22Rv1 (cell line): Measurements from ENCODE around the gene DGKD.

Experiments
- H3K27ac ChIP-seq: fragments of 450-650 bp; 2 replicates; pipeline ENCODE4 v1.5.1; 2017
- ZFX ChIP-seq: fragments of 450-650 bp; IDR thresholded peaks from 2 replicates; pipeline ENCODE4 v1.6.1; 2017; ENCODE audit warnings: antibody characterized with exemption, borderline replicate concordance
- TF ChIP-seq, protein P1 (sequence below): fragments of 450-650 bp; IDR thresholded peaks from 2 replicates; pipeline ENCODE4 v1.5.1; 2017; ENCODE audit warnings: mild to moderate bottlenecking

Gene DGKD

DNA sequence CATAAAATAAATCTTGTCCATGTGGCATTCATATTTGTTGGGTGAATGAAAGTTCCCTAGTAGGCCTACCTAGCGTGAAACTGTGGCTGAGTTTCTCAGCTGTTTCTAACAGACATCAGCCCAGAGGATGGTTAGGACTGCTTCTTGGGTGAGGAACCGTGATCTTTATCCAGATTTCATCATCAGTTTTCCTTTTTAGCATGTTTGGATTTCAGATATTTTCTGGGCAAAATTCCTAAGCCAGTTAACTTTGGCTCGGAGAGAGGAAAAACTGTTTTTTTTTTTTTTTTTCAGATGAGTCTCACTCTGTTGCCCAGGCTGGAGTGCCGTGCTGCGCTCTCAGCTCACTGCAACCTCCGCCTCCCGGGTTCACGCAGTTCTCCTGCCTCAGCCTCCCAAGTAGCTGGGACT is 53.5 kb downstream of the DGKD start:
- H3K27ac ChIP-seq = no peak overlapping the region
- TF ChIP-seq, protein P1, sequence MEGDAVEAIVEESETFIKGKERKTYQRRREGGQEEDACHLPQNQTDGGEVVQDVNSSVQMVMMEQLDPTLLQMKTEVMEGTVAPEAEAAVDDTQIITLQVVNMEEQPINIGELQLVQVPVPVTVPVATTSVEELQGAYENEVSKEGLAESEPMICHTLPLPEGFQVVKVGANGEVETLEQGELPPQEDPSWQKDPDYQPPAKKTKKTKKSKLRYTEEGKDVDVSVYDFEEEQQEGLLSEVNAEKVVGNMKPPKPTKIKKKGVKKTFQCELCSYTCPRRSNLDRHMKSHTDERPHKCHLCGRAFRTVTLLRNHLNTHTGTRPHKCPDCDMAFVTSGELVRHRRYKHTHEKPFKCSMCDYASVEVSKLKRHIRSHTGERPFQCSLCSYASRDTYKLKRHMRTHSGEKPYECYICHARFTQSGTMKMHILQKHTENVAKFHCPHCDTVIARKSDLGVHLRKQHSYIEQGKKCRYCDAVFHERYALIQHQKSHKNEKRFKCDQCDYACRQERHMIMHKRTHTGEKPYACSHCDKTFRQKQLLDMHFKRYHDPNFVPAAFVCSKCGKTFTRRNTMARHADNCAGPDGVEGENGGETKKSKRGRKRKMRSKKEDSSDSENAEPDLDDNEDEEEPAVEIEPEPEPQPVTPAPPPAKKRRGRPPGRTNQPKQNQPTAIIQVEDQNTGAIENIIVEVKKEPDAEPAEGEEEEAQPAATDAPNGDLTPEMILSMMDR = no peak
- no peak for TF ChIP-seq ZFX

DNA sequence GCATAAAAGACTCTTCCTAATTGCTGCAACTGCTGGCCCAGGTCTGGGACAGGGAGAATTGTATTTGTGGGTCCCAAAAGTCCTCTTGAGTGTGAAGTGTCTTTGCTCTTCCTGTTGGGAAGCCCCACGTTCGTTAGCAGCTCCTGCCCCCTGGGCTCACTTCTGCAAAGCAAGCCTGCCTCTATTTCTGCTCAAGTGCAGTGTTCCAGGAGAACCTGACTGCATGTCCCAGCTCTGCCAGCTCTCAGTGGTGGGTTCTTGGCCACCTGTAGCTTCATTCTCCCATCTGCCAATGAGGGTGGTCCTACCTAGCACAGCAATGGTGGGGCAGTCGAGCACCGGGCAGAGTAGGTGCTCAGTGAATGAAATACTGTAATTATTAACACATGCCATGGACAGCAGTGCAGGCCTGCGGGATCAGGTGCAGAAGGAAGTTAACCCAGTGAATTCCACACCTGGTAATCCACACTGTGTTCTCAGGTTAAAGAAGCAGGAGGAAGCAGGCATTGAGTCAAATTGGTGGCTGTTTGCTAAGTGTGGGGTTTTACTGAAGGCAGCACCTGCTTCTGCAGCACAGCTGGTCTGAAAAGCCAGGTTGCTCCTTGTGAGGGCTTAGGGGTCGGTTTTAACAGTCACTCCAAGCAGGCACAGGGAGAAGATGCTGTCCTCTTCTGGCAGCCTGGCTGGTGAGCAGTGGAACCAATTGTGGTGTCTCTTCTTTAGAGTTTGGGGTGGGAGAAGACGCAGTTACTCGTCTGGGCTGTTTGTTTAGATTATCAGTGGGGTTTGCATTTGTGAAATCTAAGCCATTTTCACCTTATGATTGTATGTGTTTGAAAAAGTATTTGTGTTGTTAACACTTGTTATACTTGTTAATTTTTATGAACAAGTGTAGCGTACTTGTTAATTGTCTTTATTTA is 54.3 kb downstream of the DGKD start:
- H3K27ac ChIP-seq = no peak overlapping the region
- TF ChIP-seq, protein P1 = no peak
- no peak for TF ChIP-seq ZFX

DNA sequence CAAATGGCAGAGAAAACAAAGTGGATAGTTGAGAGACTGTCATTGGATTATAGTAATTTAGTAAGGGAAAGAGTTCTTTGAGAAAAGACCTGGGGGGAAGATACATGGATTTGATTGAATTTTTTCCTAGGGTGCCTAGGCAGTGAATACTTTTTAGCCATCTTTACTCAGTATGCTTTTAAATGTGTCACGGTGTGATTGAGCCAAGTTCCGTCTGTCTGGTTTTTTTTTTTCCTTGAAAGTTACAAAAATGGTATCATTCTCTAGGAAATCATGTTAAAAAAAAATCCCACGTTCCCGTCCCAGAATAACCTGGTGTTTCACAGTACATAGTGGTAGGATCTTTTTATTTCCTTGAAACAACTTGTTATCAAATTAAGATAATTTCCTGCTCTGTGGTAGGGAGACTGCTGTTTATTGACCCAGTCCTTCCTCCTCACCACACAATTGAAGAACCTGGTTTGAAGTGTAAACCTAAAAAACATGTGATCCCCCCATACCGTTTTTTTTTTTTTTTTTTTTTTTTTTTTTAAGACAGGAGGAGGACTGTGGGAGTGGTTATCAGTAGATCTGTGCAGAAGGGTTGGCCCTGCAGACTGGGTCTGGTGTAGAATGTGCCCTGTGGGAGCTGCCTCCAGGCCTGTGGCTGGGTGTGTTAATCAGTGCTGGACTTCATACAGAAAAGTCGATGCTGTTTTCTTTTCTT is 55.1 kb downstream of the DGKD start:
- H3K27ac ChIP-seq = no peak overlapping the region
- TF ChIP-seq, protein P1 = no peak
- TF ChIP-seq ZFX = no peak

DNA sequence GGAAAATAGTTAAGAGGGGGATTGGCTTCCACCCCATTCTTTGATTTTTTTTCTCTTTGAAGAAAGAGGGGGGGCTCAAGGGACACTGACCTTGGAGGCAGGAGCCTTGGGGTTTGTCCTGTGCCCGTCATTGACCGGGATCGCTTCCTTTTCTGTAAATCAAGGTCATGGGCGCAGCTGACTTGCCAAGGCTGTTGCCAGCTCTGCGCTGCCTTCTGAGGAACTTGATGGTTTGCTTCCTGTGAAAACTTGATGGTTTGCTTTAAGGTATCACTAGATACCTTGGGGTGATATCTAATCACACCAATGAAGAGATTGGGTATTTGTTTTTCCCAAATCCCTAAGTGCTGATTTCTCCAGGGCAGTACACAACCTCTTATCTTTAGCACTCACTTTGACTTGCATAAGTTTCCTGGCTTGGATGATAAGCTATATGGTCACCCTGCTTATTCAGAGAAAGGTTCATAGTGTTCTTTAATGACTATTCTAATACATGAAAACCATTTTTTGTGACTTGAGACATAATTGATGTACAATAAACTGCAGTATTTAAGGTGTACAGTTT is 56.0 kb downstream of the DGKD start:
- TF ChIP-seq ZFX = no peak
- TF ChIP-seq, protein P1 = no peak
- H3K27ac ChIP-seq = no peak overlapping the region

DNA sequence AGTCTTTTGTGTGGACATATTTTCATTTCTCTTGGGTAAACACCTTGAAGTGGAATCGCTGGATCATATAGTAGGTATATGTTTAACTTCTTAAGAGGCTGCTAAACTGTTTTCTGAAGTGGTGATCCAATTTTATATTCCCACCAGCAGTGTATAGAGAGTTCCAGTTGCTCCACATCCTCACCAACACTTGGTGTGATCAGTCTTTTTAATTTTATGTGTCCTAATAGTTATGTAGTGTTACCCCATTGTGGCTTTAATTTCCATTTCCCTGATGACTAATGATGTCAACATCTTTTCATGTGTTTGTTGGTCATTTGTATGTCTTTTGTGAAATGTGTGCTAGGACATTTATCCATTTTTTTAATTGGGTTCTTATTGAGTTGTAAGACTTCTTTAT is 56.9 kb downstream of the DGKD start:
- TF ChIP-seq, protein P1 = no peak
- TF ChIP-seq ZFX = no peak
- H3K27ac ChIP-seq = no peak overlapping the region

DNA sequence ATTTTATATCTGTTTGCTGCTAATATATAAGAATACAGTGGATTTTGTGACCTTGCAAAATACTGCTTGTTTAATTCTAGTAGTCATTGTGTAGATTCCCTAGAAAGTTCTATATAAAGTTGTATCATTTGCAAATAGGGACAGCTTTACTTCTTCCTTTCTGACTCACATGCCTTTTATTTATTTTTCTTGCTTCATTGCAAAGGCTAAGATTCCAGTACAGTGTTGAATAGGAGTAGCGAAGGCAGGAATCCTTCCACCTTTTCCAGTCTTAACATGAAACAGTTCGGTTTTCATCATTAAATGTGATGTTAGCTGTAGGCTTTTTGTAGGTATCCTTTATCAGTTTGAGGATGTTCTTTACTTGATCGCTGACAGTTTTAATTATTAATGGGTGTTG is 58.1 kb downstream of the DGKD start:
- TF ChIP-seq, protein P1 = no peak
- TF ChIP-seq ZFX = no peak
- H3K27ac ChIP-seq = no peak overlapping the region
